ENCODE measurements around the gene MAN2A1. TPM values are rescaled to one million over a fixed set of nuclear protein-coding genes. Genes with fewer than 3 reads are reported as not detected.

Gene MAN2A1
- total RNA-seq, 1 donor from 2014 or later = 21.3 TPM

- TF ChIP-seq CTCF (IDR thresholded peaks at IDR 0.05; ENCODE audit: unreplicated experiment) = no peak
- no peaks in the 10 kb centered on the region for H3K36me3 Mint-ChIP-seq
- no peak overlapping the region for H3K27ac Mint-ChIP-seq
- no peaks in the 10 kb centered on the region for H3K9me3 Mint-ChIP-seq
- no peak for DNase-seq (ENCODE audit: low spot score in 2 of 2, unreplicated experiment in 2 of 2)
- no peaks in the 10 kb centered on the region for H3K27me3 Mint-ChIP-seq (ENCODE audit: low read depth)
- H3K4me3 Mint-ChIP-seq = no peak overlapping the region
- peaks cover 14% of the 10 kb centered on the region for H3K4me1 Mint-ChIP-seq
Measured at GRCh38 chr5:109655841-109656240, 33.9 kb upstream of the MAN2A1 start.

- DNase-seq (ENCODE audit: low spot score in 2 of 2, unreplicated experiment in 2 of 2) = no peak
- Mint-ChIP-seq H3K4me3 (no peak overlapping the region), H3K36me3 (no peaks in the 10 kb centered on the region), H3K27ac (no peak overlapping the region), H3K27me3 (ENCODE audit: low read depth) (no peaks in the 10 kb centered on the region), H3K4me1 (peaks cover 14% of the 10 kb centered on the region), H3K9me3 (peaks cover 4% of the 10 kb centered on the region)
- TF ChIP-seq CTCF (IDR thresholded peaks at IDR 0.05; ENCODE audit: unreplicated experiment) = no peak
Measured at GRCh38 chr5:109656829-109657228, 32.9 kb upstream of the MAN2A1 start.

GRCh38 chr5:109659901-109660300, 29.8 kb upstream of the MAN2A1 start:
- no peaks in the 10 kb centered on the region for H3K27me3 Mint-ChIP-seq (ENCODE audit: low read depth)
- TF ChIP-seq CTCF (IDR thresholded peaks at IDR 0.05; ENCODE audit: unreplicated experiment) = no peak

GRCh38 chr5:109660301-109660700, 29.4 kb upstream of the MAN2A1 start:
- Mint-ChIP-seq H3K27me3 (ENCODE audit: low read depth) (no peaks in the 10 kb centered on the region), H3K4me3 (no peak overlapping the region), H3K27ac (no peak overlapping the region), H3K4me1 (peaks cover 14% of the 10 kb centered on the region), H3K9me3 (peaks cover 4% of the 10 kb centered on the region), H3K36me3 (no peaks in the 10 kb centered on the region)
- no peak for TF ChIP-seq CTCF (IDR thresholded peaks at IDR 0.05; ENCODE audit: unreplicated experiment)
- DNase-seq (ENCODE audit: low spot score in 2 of 2, unreplicated experiment in 2 of 2) = no peak

More at GRCh38 chr5:109659901-109660300, 29.8 kb upstream of the MAN2A1 start:
- no peak overlapping the region for H3K27ac Mint-ChIP-seq
- peaks cover 14% of the 10 kb centered on the region for H3K4me1 Mint-ChIP-seq
- H3K9me3 Mint-ChIP-seq = peaks cover 4% of the 10 kb centered on the region
- H3K36me3 Mint-ChIP-seq = no peaks in the 10 kb centered on the region
- no peak overlapping the region for H3K4me3 Mint-ChIP-seq
- DNase-seq (ENCODE audit: low spot score in 2 of 2, unreplicated experiment in 2 of 2) = no peak

GRCh38 chr5:109668237-109668636, 21.5 kb upstream of the MAN2A1 start:
- peaks cover 4% of the 10 kb centered on the region for H3K27me3 Mint-ChIP-seq (ENCODE audit: low read depth)
- H3K36me3 Mint-ChIP-seq = no peaks in the 10 kb centered on the region
- no peak for TF ChIP-seq CTCF (IDR thresholded peaks at IDR 0.05; ENCODE audit: unreplicated experiment)
- H3K4me3 Mint-ChIP-seq = no peak overlapping the region
- no peak overlapping the region for H3K27ac Mint-ChIP-seq
- H3K4me1 Mint-ChIP-seq = no peaks in the 10 kb centered on the region
- H3K9me3 Mint-ChIP-seq = no peaks in the 10 kb centered on the region
- DNase-seq (ENCODE audit: low spot score in 2 of 2, unreplicated experiment in 2 of 2) = no peak
